ENCODE results near the gene WWOX.

DNA sequence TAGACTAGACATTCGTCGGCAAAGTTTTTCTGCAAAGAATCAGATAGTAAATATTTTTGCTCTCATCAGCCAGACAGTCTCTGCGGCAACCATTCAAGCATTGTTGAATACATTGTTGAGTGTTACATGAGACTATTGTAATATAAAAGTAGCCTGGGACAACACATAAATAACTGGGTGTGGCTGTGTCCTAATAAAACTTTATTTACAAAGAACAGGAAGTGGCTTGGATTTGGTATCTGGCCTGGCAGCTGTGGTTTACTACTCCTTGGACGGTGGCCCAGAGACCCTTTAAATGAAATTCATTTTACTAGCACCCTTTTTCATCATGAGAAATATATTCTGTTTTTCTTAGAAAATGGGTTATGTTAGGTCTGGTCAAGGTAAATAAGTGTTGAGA lies 297.2 kb downstream of the WWOX start:
- TF ChIP-seq, protein P1, sequence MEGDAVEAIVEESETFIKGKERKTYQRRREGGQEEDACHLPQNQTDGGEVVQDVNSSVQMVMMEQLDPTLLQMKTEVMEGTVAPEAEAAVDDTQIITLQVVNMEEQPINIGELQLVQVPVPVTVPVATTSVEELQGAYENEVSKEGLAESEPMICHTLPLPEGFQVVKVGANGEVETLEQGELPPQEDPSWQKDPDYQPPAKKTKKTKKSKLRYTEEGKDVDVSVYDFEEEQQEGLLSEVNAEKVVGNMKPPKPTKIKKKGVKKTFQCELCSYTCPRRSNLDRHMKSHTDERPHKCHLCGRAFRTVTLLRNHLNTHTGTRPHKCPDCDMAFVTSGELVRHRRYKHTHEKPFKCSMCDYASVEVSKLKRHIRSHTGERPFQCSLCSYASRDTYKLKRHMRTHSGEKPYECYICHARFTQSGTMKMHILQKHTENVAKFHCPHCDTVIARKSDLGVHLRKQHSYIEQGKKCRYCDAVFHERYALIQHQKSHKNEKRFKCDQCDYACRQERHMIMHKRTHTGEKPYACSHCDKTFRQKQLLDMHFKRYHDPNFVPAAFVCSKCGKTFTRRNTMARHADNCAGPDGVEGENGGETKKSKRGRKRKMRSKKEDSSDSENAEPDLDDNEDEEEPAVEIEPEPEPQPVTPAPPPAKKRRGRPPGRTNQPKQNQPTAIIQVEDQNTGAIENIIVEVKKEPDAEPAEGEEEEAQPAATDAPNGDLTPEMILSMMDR (IDR thresholded peaks at IDR 0.05; ENCODE audit: poor library complexity, severe bottlenecking) = no peak
- TF ChIP-seq SMC3 (conservative IDR thresholded peaks at IDR 0.05; ENCODE audit: poor library complexity) = no peak
- no peak for TF ChIP-seq MXI1 (conservative IDR thresholded peaks at IDR 0.05; ENCODE audit: poor library complexity, severe bottlenecking)
- no peak for TF ChIP-seq REST (IDR thresholded peaks at IDR 0.05; ENCODE audit: borderline replicate concordance)
- no peak for TF ChIP-seq TAF1 (IDR thresholded peaks at IDR 0.05; ENCODE audit: low read depth)
- TF ChIP-seq POLR2AphosphoS5 (IDR thresholded peaks at IDR 0.05) = no peak
- TF ChIP-seq EZH2 (IDR thresholded peaks at IDR 0.05; ENCODE audit: borderline replicate concordance, insufficient read depth, low read length, poor library complexity, severe bottlenecking) = no peak

Measured in neural cell (in vitro differentiated cells).